PC-3 (cell line): ENCODE measurements around the gene MACROH2A2.
"Not testable (repeated sequence)": the region's sequence is repeated elsewhere in the genome, so short reads cannot be mapped to it uniquely, and the experiment has no call there.

ENCODE experiments used
- CTCF ChIP-seq: fragments of 300-600 bp; sonication (generic); conservative IDR thresholded peaks from 2 replicates; pipeline ENCODE4 v1.5.1; 2017; ENCODE audit warnings: antibody characterized with exemption, low read depth, mild to moderate bottlenecking, low read length
- EZH2phosphoT487 ChIP-seq: fragments of 300-600 bp; sonication (generic); IDR thresholded peaks from 2 replicates; pipeline ENCODE4 v1.6.1; 2018; ENCODE audit warnings: mild to moderate bottlenecking, antibody characterized with exemption, low read length, borderline replicate concordance

GRCh38 chr10:70101068-70101562, 48.5 kb downstream of the MACROH2A2 start:
- TF ChIP-seq CTCF, EZH2phosphoT487: not testable (repeated sequence)
